ENCODE data around the gene ZHX3.
"Not testable (repeated sequence)": the region's sequence is repeated elsewhere in the genome, so short reads cannot be mapped to it uniquely, and the experiment has no call there.

The ZHX3 gene

GRCh38 chr20:41255655-41256054, 61.9 kb downstream of the ZHX3 start:
- no peak for DNase-seq

GRCh38 chr20:41249411-41250281, 67.9 kb downstream of the ZHX3 start:
- no peak for DNase-seq

- DNase-seq: no peak
These were observed 69.0 kb downstream of the ZHX3 start for GRCh38 chr20:41248368-41249024.

- DNase-seq: no peak
These were observed 69.8 kb downstream of the ZHX3 start for GRCh38 chr20:41247523-41248367.

GRCh38 chr20:41245086-41245707, 72.3 kb downstream of the ZHX3 start:
- DNase-seq: no peak

- no peak for DNase-seq
These were observed 74.7 kb downstream of the ZHX3 start for GRCh38 chr20:41242807-41243206.

DNA sequence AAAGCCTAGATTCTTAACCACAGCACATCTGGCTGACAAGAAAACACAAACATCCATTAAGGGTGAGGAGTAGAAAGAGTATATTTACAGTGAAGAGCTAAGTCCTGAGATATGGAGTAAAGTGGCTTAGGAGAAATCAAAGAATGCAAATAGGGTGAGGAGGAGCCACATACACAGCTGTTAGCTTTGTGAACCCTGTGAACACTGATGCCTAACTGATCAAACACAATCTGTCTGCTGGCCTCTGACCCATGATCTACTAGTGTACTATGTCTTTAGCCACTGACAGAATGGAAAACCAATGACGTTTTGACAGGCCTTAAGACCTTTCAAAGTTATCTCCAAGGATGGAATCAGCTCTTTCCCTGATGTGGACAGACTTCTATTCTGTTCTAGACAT, 75.2 kb downstream of the ZHX3 start:
- no peak for DNase-seq

DNA sequence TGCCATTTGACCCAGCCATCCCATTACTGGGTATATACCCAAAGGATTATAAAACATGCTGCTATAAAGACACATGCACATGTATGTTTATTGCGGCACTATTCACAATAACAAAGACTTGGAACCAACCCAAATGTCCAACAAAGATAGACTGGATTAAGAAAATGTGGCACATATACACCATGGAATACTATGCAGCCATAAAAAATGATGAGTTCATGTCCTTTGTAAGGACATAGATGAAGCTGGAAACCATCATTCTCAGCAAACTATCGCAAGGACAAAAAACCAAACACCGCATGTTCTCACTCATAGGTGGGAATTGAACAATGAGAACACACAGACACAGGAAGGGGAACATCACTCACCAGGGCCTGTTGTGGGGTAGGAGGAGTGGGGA, 80.3 kb downstream of the ZHX3 start:
- not testable (repeated sequence) for DNase-seq

DNA sequence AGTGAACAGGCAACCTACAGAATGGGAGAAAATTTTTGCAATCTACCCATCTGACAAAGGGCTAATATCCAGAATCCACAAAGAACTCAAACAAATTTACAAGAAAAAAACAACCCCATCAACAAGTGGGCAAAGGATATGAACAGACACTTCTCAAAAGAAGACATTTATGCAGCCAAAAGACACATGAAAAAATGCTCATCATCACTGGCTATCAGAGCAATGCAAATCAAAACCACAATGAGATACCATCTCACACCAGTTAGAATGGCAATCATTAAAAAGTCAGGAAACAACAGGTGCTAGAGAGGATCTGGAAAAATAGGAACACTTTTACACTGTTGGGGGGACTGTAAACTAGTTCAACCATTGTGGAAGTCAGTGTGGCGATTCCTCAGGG, 80.7 kb downstream of the ZHX3 start:
- DNase-seq: not testable (repeated sequence)

DNA sequence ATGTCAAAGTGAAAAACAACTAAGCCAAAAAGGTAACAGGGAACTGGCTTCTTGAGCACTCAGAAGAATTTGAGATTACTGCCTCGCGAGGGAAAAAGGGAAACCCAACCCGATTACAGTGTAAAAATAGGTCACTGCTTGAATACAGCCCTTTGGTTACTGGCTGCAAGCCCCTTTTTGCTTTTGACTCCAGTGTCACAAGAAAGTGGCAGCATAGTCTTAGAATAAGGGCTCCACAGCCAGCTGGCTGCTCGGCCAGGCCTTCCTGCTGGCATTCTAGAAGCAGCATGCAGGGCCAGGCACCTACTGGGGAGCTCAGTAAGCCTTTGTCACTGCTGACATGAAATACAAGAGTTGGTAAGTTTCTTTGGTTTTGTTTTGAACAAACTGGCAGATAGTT, 83.0 kb downstream of the ZHX3 start:
- no peak for DNase-seq

DNA sequence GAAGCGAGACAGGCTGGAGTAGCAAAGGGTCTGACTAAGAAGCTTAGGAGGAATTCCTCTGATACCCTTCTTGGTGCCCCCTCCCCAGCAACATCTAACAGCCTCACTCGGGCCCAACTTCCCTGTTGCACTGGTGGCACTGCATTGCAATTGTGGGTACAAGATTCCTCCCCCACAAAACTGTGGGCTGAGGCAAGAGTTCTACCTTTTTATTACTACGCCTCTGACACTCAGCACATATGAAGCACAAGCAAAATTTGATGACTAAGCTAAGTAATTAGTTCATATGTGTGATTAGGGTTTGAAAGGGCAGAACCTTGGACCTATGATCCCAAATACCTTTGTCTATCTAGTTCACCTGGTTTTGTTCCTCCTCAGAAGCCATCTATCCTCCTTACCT, 83.5 kb downstream of the ZHX3 start:
- no peak for DNase-seq

DNA sequence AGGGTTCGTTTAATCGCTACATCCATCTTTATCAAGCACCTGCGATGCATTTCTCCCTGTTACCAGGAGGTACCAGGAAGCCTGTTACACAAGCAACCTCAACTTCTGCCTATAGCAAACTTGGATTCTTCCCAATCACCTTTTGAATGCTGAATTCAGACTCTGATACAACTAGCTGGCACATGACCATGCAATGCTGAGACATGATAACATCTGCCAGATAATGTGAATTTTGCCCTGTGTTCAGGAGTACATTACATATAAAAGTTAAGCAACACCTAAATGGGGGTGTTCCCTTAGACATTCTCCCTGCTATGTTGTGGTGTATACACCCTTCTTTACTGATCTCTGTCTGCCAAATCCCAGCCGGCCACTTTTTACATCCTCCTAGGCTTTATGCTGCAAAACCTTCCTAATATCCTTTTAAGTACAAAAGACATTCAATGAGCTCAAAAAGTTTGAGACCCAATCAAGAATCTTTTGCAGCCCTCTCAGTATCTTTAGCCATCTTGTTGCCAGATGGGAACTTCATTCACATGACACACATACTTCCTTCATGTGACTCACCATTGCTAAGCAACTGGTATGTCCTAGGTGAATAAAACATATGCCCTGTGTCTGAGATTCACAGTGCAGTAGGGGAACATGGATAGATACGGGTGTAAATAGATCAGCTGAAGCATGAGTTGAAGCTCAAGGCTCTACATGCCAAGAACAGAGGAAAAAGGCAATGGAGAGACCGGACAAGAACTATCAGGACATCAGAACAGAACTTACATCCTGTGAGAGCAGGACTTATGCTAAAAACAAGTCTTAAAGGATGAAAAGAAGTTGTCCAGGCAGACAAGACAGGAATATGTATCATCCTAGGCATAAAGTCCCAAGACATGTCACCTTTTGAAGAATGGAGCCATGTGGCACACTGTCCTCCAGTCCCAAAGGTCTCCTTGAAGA, 84.3 kb downstream of the ZHX3 start:
- no peak for DNase-seq

DNA sequence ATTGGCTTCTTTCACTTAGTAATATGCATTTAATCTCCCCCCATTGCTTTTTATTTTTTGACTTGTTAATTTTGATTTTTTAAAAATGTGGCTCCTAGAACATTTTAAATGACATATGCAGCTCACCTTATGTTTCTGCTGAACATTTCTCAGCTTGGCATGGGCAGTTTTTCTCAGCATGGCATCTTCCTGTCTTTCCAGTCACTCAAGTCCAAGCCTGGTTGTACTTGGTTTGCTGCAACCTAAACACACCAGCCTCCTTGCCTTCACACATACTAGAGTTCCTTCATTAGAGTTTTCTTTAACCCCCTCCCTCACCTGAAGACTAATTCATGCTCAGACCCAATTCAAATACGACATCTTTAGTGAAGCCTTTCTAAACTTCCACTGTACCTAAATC, 86.4 kb downstream of the ZHX3 start:
- DNase-seq: no peak

- DNase-seq: no peak
These were observed 87.4 kb downstream of the ZHX3 start for GRCh38 chr20:41230136-41230535.

DNA sequence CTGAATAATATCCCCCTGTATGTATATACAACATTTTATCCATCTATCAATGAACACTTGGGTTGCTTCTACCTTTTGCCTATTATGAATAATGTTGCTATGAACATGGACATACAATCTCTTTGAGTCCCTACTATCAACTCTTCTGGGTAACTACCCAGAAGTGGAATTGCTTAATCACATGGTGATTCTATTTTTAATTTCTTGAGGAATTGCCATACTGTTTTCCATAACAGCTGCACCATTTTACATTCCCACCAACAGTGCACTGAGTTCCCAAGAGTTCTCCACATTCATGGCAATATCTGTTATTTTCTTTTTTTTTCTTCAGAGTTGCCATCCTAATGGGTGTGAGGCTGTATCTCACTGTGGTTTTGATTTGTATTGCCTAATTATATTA, 88.3 kb downstream of the ZHX3 start:
- DNase-seq: no peak

DNA sequence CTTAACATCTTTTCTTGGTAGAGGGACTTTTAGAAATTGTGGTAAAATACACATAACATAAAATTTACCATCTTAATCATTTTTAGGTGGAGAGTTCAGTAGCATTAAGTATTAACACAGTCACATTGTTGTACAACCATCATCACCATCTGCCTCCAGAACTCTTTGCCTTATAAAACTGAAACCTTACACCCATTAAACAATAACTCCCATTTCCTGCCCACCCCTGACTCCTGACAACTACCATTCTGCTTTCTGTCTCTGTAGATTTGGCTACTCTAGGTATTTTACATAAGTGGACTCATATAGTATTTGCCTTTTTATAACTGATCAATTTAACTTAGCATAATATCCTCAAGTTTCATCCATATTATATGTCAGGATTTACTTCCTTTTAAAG, 88.7 kb downstream of the ZHX3 start:
- DNase-seq: no peak

GRCh38 chr20:41226426-41226825, 91.1 kb downstream of the ZHX3 start:
- DNase-seq: no peak

GRCh38 chr20:41225091-41225490, 92.4 kb downstream of the ZHX3 start:
- DNase-seq: no peak

GRCh38 chr20:41224281-41224680, 93.2 kb downstream of the ZHX3 start:
- no peak for DNase-seq

- no peak for DNase-seq
These were observed 94.4 kb downstream of the ZHX3 start for GRCh38 chr20:41223112-41223511.

DNA sequence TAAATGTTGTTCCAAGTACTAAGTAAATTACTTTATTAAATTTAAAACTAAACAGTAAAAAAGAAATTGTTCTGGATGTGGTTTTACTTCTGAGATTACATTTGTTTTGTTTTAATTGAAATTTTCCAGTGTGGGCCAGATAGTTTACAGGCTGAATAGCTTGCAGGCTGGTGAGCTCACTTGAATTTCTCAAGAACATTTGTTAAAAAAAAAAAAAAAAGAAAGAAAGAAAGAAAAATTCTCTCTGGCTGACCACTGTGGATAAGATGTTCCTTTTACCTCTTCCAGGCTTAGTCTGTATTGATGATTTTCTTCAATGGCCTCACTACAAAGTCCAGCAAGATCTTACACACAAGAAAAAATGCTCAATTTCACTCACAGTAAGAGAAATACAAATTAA, 94.8 kb downstream of the ZHX3 start:
- DNase-seq: no peak

- no peak for DNase-seq
These were observed 95.2 kb downstream of the ZHX3 start for GRCh38 chr20:41222296-41222695.
